ENCODE data around the gene INPP5A.
"Not testable (repeated sequence)": the region's sequence is repeated elsewhere in the genome, so short reads cannot be mapped to it uniquely, and the experiment has no call there.

Gene INPP5A

DNA sequence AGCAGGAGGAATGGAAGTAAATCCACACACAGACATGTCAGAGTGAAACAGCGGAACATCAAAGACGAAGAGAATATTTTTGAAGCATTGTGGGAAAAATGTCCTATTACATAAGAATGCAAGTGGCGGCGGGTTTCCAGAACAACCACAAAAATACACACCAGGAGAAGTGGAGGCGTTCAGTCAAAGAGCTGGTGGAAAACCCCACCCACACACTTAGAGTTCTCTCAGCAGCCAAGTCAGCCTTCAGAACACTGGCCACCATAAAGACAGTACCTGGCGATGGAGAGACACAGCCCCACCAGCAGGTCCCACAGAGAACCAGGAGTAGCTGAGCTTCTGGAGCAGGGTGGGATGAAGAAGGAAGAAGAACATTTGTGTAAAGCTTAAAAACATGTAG, 224.7 kb downstream of the INPP5A start:
- no peak overlapping the region for H3K27ac ChIP-seq
- no peak for DNase-seq (ENCODE audit: low read depth, low spot score)

DNA sequence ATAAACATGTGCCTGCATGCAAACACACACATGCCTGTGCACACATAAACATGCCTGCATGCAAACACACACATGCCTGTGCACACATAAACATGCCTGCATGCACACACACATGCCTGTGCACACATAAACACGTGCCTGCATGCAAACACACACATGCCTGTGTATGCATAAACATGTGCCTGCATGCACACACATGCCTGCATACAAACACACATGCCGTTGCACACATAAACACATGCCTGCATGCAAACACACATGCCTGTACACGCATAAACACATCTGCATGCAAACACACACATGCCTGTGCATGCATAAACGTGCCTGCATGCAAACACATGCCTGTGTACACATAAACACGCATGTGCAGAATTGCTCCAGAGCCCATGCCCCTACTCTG, 226.0 kb downstream of the INPP5A start:
- DNase-seq (ENCODE audit: low read depth, low spot score), result no peak
- no peak overlapping the region for H3K27ac ChIP-seq

DNA sequence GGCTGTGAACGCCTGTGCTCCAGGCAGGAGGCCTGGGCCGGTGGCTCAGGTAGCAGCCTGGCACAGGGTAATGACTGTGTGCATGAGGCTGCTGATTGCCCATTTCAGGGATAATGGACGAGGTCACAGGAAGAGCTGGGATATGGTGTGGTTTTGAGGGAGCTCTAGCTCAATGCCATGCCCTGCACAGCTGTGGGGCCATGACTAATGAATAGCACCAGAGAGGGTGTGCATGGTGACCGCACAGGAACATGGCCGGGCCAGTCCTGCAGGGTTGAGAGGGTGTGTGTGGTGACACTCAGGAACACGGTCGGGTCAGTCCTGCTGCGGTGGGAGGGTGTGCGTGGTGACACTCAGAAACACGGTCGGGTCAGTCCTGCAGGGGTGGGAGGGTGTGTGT, 226.5 kb downstream of the INPP5A start:
- H3K27ac ChIP-seq, result no peak overlapping the region
- DNase-seq (ENCODE audit: low read depth, low spot score), result no peak

DNA sequence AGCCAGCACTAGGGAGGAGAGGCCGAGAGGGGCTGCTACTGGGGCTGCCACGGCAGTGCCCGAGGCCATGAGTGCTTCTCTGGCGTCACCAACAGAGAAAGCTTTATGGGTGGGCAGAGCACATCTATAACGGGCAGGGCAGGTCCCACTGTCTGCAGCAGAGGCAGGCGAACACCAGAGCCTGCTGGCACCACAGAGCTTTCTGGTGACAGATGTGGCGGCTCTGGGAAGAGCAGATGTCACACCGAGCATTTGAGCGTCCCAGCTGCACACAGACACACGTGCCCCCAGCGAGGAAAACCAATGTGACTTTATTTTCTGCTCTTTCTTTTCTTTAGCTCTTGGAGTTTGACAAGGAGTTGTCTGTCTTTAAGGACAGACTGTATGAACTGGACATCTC, 227.8 kb downstream of the INPP5A start:
- H3K27ac ChIP-seq, result no peak overlapping the region

DNA sequence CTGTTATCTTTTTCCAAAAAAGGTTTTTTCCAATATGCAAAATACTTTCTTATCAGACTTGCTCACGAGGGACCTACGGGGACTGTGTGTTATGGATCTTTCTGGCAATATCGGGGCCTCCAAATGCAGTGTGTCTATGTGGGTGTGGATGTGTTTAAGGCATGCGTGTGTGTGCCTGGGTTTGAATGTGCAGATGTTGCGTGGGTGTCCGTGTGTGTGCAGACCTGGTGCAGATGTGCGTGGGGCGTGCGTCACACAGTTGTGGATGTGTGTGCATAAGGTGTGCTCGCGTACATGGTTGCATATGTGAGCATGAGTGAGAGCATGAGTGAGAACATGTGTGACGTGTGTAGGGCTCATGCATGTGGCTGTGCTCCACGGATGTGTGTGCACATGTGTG, 228.7 kb downstream of the INPP5A start:
- DNase-seq (ENCODE audit: low read depth, low spot score), result no peak
- H3K27ac ChIP-seq, result no peak overlapping the region

More for the DNA sequence above, 227.8 kb downstream of the INPP5A start:
- no peak for DNase-seq (ENCODE audit: low read depth, low spot score)

DNA sequence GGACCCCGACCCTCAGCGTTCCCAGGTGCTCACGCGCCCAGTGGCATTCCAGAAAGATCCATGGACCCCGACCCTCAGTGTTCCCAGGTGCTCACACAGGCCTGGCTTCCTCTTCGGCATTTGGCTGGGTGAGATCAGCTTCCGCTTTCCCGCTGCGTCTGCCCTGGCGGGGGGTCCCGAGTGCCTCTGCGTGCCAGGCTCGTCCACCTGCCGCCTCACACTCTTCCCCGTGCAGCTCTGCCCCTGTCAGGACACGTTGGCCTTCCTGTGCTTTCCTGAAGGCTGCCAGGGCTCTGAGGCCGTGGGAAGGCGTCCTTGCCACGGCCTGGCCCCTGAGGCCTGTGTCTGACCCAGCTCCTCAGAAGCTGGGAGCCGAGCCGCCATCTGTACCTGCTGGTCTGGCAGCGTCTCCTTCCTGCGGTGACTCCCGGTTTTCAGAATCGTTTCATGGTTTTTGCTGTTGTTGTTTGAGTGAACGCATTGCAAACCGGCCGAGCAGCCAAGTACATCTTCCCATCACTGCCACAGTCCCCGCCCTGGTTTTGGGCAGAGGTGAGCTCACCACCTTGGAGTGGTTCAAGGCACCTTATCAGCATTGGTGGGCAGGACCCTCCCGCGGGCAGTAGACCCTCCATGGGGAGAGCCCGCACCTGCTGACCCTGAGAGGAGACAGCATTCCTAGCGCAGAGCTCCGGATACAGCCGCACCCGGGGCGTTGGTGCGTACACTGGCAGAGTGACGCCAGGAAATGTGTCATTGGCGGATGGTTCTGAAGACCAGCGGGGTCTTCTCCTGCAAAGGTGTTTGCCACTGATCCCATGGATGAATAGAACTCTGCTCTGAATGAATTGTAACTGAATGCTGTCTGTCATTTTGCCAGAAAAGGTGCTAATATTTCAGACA, 231.0 kb downstream of the INPP5A start:
- H3K27ac ChIP-seq, result no peak overlapping the region
- no peak for DNase-seq (ENCODE audit: low read depth, low spot score)

DNA sequence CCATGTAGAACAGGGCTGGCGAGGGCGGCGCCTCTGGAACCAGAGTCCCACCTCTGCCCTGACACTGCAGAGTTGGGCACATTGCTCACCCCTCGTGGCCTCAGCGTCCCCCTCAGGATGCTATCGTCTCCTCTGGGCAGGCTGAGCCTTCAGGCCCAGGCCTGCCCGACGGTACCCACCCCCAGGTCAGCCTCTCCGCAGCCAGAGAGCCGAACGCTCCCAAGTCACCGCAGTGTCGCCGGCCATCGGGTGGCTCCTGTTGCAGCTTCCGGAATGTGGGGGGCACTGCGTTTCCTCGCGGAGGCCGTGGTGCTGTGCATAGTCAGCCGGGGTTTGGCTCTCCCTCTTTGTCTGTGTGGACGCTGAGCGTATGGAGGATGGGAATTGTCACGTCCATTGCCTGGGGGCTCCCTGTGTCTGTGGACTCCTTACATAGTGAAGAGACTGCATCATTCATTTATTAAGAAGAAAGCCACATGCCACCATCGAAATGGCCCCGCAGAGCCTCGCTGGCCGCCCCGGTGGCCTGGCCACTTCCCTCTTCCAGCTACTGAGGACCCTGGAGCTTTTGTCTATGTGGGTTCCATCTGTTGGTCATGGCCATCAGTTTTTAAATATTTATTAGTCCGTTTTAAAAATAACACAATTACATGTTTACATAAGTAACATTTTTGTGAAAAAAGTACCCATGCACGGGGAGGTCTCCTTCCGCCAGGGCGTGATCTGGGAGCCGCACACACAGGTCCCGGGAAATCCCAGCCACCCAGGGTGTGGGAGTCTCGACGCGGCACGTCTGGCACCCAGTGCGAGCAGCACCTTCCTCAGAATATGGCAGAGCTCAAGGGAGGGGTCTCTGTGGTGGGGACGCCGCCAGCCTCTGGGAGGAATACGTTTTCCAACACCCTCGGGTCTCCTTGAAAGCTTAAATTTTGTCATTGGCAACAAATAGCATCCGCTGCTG, 232.8 kb downstream of the INPP5A start:
- no peak overlapping the region for H3K27ac ChIP-seq
- DNase-seq (ENCODE audit: low read depth, low spot score), result no peak

DNA sequence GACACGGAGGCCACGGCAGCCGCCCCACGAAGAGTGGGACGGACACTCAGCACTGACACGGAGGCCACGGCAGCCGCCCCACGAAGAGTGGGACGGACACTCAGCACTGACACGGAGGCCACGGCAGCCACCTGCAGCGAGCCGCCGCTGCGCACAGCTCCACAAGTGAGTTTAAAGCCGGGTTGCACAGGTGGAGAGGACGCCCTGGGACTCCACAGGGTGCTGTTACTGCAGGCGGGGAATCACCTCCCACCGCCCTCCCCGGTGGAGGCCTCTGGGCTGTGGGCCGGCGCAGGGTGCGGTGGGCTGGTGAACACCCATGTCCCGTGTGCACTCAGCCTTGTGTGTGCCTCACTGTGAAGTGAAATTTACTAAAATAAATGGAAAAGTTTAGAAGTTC, 235.2 kb downstream of the INPP5A start:
- DNase-seq (ENCODE audit: low read depth, low spot score), result not testable (repeated sequence)

DNA sequence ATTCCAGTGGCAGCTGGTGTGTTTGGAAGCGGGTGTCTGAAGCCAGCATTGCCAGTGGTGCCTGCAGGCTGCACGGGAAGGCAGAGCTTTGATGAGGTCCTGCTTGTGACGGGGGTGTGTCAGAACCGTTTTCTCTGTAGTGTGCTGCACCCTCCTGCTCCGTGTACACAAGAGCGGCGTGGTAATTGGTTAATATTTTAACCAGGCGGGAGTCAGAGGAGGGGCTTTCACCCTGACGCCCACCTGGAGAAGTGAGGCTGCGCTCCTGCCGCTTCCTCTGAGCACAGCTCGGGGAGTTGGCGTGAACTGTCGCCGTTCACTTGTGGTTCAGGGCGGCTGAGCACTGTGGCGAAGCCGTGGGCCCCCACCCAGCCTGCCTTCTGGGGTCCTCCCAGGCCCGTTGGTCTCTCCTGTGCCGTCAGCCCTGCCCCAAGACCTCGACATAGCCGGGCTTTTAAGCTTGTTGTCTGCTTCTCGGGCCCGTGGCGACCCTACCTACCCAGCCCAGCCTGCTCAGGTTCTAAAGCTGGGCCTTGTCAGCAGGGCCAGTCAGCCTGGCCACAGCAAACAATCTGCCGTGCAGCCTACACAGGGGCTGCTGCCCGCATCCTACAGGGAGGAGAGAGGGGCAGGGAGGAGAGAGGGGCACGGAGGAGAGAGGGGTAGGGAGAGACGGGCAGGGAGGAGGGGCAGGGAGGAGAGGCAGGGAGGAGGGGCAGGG, 236.8 kb downstream of the INPP5A start:
- DNase-seq (ENCODE audit: low read depth, low spot score), result no peak
- H3K27ac ChIP-seq, result no peak overlapping the region

More for the DNA sequence above, 235.2 kb downstream of the INPP5A start:
- H3K27ac ChIP-seq, result not testable (repeated sequence)

DNA sequence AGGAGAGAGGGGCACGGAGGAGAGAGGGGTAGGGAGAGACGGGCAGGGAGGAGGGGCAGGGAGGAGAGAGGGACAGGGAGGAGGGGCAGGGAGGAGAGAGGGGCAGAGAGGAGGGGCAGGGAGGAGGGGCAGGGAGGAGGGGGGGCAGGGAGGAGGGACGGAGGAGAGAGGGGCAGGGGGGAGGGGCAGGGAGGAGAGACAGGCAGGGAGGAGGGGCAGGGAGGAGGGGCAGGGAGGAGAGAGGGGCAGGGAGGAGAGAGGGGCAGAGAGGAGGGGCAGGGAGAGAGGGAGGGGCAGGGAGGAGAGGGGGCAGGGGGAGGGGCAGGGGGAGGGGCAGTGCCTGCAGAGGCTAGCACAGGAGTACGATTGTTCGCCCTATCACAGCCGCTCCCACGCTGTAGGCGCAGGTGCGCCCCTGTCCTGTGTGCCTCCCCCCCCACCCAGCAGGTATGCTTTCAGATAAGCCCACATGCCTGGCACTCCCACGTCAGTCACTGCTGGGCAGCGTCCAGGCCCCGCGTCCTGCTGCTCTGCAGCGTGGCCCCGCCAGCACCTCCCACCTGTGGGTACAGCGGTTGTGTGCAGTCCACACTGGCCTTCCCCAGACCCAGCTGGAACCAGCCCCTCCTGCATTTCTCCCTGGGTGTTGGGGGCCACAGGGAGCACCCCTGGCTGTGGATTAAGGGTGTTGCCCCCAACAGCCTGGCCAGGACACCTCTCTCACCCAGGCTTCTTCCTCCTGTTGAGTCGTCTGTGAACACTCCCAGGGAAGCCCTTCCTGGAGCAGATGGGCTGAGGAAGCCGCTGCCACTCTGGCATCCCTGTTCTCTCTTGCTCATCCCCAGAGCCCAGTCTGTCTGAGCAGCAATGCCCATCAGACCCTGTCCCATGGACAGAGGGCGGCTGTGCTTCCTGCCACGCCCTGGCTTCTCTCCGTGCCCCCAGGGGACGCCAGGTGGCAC, 237.6 kb downstream of the INPP5A start:
- DNase-seq (ENCODE audit: low read depth, low spot score), result no peak
- no peak overlapping the region for H3K27ac ChIP-seq

DNA sequence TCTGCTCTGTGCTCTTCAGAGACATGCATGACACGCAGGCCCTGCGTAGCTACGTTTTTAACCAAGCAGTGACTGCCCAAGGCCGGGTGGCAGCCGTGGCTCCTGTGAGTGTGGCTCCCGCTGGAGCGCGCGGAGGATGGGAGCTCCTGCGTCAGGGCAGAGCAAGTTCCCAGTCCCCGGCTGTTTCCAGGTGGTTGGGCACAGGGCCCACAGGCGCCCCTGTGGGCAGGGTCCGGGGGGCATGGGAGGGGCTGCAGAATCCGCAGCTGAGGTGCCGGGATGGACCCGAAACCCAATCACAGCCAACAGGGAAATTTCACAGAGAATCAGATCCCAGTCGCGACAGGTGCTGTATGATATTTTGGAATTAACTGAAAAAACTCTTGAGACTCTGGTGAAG, 238.6 kb downstream of the INPP5A start:
- no peak overlapping the region for H3K27ac ChIP-seq
- no peak for DNase-seq (ENCODE audit: low read depth, low spot score)

DNA sequence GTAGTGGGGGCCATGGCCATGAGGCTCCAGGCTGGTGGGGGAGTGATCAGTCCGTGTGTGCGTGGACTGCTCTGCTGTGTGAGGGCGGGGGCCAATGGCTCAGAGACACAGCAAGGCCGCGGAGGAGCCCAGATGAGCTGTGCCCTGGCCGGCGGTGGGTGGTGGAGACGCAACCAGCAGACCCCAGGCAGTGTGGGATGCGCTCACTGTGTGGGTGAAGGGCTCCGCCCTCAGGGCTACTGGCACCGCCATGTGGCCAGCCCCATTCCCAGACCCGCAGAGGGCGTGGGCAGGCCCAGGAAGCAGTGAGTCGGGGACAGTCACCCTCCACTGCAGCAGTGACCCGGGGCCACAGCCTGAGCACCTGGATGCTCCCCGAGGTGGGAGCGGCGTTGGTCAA, 239.2 kb downstream of the INPP5A start:
- no peak for DNase-seq (ENCODE audit: low read depth, low spot score)
- H3K27ac ChIP-seq, result no peak overlapping the region

DNA sequence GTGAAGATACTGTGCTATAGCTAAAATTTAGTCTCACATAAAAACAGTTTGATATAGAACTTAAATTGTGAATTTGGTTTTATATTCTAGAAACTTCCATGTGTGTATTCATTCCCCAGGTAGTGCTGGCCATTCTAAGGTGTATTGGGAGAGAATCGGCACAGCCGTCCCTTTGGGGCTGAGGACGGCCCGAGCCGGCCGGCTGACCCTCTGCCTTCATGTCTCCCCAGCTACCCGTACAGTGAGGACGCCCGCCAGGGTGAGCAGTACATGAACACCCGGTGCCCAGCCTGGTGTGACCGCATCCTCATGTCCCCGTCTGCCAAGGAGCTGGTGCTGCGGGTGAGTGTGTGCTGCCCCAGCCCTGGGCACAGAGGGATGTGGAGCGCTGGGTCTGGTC, 239.9 kb downstream of the INPP5A start:
- no peak for DNase-seq (ENCODE audit: low read depth, low spot score)
- H3K27ac ChIP-seq, result no peak overlapping the region

DNA sequence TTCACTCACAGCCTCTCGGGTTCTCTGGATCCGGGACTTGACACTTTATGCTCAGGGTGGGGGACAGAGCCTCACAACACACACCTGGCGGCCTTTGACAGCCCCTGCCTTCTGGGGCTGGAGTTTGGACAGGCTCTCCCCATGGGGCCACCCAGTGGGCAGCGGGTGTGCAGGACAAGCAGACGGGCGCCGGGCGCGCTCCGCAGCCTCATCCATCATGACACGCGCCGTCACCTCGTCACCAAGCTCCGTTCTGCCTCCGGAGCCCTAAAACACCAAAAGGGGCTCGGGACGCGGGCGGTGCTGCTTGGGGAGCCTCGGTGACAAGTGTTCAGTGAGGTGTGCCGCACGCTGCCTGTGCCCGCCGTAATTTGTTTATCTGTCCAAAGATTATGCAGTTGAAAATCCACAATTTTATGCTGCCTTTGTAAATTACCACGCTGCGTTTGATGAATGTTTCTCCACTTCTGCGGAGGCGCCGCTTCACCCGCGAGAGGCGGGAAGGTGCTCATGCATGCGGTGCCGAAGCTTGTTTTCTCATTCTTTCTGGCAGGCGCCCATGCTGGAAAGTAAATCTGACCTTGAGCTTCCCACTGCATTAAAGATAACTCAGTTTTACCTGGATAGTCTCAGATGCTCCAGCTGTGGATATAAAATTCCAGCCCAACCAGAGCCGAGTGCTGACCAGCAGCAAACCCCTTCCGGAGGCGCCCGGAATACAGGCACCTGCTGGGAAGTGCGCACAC, 242.1 kb downstream of the INPP5A start:
- no peak for DNase-seq (ENCODE audit: low read depth, low spot score)
- H3K27ac ChIP-seq, result no peak overlapping the region

DNA sequence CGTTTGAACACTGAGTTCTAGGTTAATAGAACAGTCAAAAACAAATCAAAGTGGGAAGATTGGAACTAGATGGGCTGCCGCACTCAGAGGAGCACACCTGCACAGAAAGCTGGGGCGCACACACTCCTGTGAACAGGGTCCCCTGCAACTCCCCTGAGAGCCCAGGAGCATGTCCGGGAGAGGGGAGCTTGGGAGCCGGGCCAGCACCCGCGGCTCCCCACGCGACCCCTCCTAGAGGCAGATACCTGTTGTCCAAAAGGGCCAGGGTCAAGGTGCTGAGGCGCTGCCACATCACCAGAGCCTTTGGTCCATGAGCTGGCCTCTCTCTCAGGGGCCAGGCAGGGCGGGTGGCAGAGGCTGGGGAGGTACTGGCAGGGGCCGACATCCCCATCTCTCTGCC, 242.8 kb downstream of the INPP5A start:
- H3K27ac ChIP-seq, result no peak overlapping the region
- no peak for DNase-seq (ENCODE audit: low read depth, low spot score)

DNA sequence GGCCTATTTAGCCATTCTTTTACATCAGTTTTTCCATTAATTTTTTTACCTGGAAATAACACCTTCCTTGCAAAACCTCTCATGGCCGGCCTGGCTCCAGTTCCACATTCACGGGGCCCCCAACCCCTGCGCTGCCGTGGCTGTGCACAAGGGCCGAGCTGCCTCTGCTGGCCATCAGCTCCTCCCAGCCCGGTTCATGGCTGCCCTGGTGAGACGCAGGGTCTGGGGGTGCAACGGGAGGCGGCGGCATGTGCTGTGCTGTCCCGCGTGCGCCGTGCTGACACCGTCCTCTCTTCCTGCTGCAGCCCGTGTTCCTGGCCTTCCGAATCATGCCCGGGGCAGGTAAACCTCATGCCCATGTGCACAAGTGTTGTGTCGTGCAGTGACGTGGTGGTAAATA, 244.0 kb downstream of the INPP5A start:
- no peak for DNase-seq (ENCODE audit: low read depth, low spot score)
- H3K27ac ChIP-seq, result no peak overlapping the region

DNA sequence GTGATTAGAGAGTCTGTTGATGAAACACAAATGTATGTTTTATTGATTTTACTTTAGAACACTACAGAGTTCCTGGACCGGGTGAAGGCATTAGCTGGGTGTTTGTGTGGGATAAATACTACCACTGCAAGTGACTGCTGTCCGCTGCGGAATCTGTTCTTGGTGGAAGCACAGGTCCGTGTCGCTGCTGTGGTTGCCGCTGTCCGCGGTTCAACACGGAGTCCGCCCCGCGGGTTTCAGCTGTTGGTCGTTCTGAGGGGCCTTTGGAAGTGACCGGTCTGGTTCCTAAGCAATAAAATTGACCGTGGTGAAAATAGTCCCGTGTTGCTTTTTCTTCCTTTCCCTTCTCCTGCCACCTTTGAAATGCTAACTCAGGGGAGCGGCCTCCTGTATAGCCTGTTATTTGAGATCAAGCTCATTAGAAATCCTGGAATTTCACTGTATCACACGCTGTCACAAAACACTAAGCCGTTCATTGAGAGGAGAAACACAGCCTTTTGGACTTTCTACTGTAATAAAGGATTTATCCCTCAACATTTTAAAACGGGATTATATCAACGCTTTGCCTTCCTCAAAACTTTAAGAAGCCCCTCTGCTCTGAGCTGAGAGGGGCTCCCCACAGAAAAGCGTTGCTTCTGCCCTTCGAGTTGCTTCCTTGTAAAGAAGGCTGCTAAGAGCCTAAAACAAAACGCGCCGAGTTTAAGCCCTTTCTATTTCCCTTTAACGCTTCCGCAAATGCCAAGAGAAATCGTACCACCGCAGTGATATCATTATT, 245.8 kb downstream of the INPP5A start:
- H3K27ac ChIP-seq, result no peak overlapping the region
- no peak for DNase-seq (ENCODE audit: low read depth, low spot score)
